ENCODE results near the gene OLFML2A.

The OLFML2A gene

GRCh38 chr9:124800306-124801259 is 23.6 kb downstream of the OLFML2A start:
- no peak for DNase-seq

GRCh38 chr9:124801356-124801755 is 24.4 kb downstream of the OLFML2A start:
- no peak for DNase-seq

- DNase-seq = no peak
These were observed 25.5 kb downstream of the OLFML2A start for GRCh38 chr9:124802426-124802825.

- no peak for DNase-seq
These were observed 27.0 kb downstream of the OLFML2A start for GRCh38 chr9:124803911-124804310.

- DNase-seq = no peak
These were observed 28.3 kb downstream of the OLFML2A start for GRCh38 chr9:124805186-124805585.

- DNase-seq = no peak
These were observed 31.5 kb downstream of the OLFML2A start for GRCh38 chr9:124808246-124808956.

- no peak for DNase-seq
These were observed 32.3 kb downstream of the OLFML2A start for GRCh38 chr9:124809211-124809610.

- DNase-seq = no peak
These were observed 33.0 kb downstream of the OLFML2A start for GRCh38 chr9:124809741-124810500.

GRCh38 chr9:124810663-124811355 is 33.9 kb downstream of the OLFML2A start:
- no peak for DNase-seq

GRCh38 chr9:124812441-124812876 is 35.5 kb downstream of the OLFML2A start:
- no peak for DNase-seq

GRCh38 chr9:124813041-124813440 is 36.1 kb downstream of the OLFML2A start:
- DNase-seq = no peak

- no peak for DNase-seq
These were observed 36.7 kb downstream of the OLFML2A start for GRCh38 chr9:124813501-124814163.

GRCh38 chr9:124814164-124814535 is 37.2 kb downstream of the OLFML2A start:
- no peak for DNase-seq

GRCh38 chr9:124815601-124816000 is 38.7 kb downstream of the OLFML2A start:
- DNase-seq = no peak

GRCh38 chr9:124818431-124819281 is 41.7 kb downstream of the OLFML2A start:
- no peak for DNase-seq

GRCh38 chr9:124820698-124821623 is 44.0 kb downstream of the OLFML2A start:
- no peak for DNase-seq

- no peak for DNase-seq
These were observed 51.8 kb downstream of the OLFML2A start for GRCh38 chr9:124828489-124829333.

- DNase-seq = no peak
These were observed 52.4 kb downstream of the OLFML2A start for GRCh38 chr9:124829334-124829669.

- DNase-seq = no peak
These were observed 53.7 kb downstream of the OLFML2A start for GRCh38 chr9:124830593-124830992.

Data from NCI-H510A (cell line).